ENCODE data around the gene NFATC2.

NFATC2 gene

GRCh38 chr20:51410586-51411325 is 131.8 kb downstream of the NFATC2 start:
- Histone ChIP-seq H3K4me3 (ENCODE audit: low read depth, low read length, poor library complexity, severe bottlenecking) (no peak overlapping the region), H3F3A (ENCODE audit: insufficient read depth, low read length) (peaks cover 4% of the 10 kb centered on the region; the same call in 1 of the 2 replicates), H3K27me3 (ENCODE audit: insufficient read depth, low read length) (no peaks in the 10 kb centered on the region), H3K9ac (ENCODE audit: low read length) (peak overlapping the region; percentile 20; the same call in 1 of the 2 replicates), H4K20me1 (ENCODE audit: insufficient read depth, low read length) (no peaks in the 10 kb centered on the region), H3K4me1 (ENCODE audit: insufficient read depth, low read length, severe bottlenecking) (peaks cover 73% of the 10 kb centered on the region), H2AFZ (ENCODE audit: low read length) (no peak overlapping the region), H3K9me3 (ENCODE audit: low read length) (no peaks in the 10 kb centered on the region), H3K79me2 (ENCODE audit: insufficient read depth, low read length) (no peaks in the 10 kb centered on the region), H3K36me3 (ENCODE audit: insufficient read depth, low read length) (peaks cover 51% of the 10 kb centered on the region), H3K4me2 (ENCODE audit: low read length) (peak overlapping the region; percentile 7; the same call in 1 of the 2 replicates), H3K27ac (ENCODE audit: low read depth, low read length, poor library complexity, severe bottlenecking) (peak overlapping the region; percentile 85), H3K9me2 (ENCODE audit: low read depth, low read length) (no peaks in the 10 kb centered on the region)
- no peak for TF ChIP-seq CTCF (IDR thresholded peaks at IDR 0.05; ENCODE audit: low read length)
- no peak for TF ChIP-seq EZH2 (IDR thresholded peaks at IDR 0.05; ENCODE audit: borderline replicate concordance, low read length)

DNA sequence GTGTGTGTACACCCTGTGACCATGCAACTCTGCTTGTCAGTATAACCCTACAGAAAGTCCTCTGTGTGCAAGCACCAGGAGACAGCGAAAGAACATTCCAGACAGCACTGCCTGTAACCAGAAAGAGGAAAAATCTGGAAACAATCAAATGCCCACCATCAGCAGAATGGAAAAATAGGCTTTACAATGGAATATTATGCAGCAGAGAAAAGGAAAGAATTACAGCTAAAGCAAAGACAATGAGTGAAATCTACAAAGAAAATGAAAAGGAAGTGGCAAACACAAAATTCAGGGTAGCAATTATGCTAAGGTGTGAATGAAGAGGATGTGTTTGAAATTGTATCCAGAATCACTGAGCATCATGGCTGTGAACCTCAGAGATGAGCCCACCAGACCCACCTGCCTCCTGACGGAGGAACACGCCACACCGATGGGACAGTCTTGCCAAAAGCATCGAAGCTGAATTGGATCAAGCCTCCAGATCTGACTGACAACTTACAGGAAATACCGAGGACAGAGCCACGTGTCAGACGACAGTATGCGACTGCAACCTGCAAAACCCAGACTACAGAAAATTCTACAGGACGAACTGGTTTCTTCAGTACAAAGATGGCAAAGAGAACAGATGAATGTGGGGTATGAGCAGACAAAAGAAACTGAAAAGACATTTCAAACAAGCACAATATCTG is 133.2 kb downstream of the NFATC2 start:
- Histone ChIP-seq H2AFZ (ENCODE audit: low read length) (no peak overlapping the region), H3K4me3 (ENCODE audit: low read depth, low read length, poor library complexity, severe bottlenecking) (no peak overlapping the region), H3K9me2 (ENCODE audit: low read depth, low read length) (no peaks in the 10 kb centered on the region), H3K4me2 (ENCODE audit: low read length) (no peak overlapping the region), H3K79me2 (ENCODE audit: insufficient read depth, low read length) (no peaks in the 10 kb centered on the region), H3K4me1 (ENCODE audit: insufficient read depth, low read length, severe bottlenecking) (peaks cover 76% of the 10 kb centered on the region), H4K20me1 (ENCODE audit: insufficient read depth, low read length) (no peaks in the 10 kb centered on the region), H3F3A (ENCODE audit: insufficient read depth, low read length) (peaks cover 4% of the 10 kb centered on the region; the same call in 1 of the 2 replicates), H3K27me3 (ENCODE audit: insufficient read depth, low read length) (no peaks in the 10 kb centered on the region), H3K9me3 (ENCODE audit: low read length) (no peaks in the 10 kb centered on the region), H3K36me3 (ENCODE audit: insufficient read depth, low read length) (peaks cover 47% of the 10 kb centered on the region), H3K27ac (ENCODE audit: low read depth, low read length, poor library complexity, severe bottlenecking) (peak overlapping the region; percentile 85), H3K9ac (ENCODE audit: low read length) (no peak overlapping the region; the same call in 1 of the 2 replicates)
- TF ChIP-seq CTCF (IDR thresholded peaks at IDR 0.05; ENCODE audit: low read length) = no peak
- TF ChIP-seq EZH2 (IDR thresholded peaks at IDR 0.05; ENCODE audit: borderline replicate concordance, low read length) = no peak

- H3K9ac ChIP-seq (ENCODE audit: low read length) = peak overlapping the region; percentile 34; the same call in 1 of the 2 replicates
- no peaks in the 10 kb centered on the region for H3K79me2 ChIP-seq (ENCODE audit: insufficient read depth, low read length)
- TF ChIP-seq EZH2 (IDR thresholded peaks at IDR 0.05; ENCODE audit: borderline replicate concordance, low read length) = no peak
- H3K27ac ChIP-seq (ENCODE audit: low read depth, low read length, poor library complexity, severe bottlenecking) = peak overlapping the region; percentile 93
- no peak overlapping the region for H2AFZ ChIP-seq (ENCODE audit: low read length)
- H3K9me2 ChIP-seq (ENCODE audit: low read depth, low read length) = no peaks in the 10 kb centered on the region
- H3K36me3 ChIP-seq (ENCODE audit: insufficient read depth, low read length) = peaks cover 51% of the 10 kb centered on the region
- no peaks in the 10 kb centered on the region for H3F3A ChIP-seq (ENCODE audit: insufficient read depth, low read length)
- H3K4me2 ChIP-seq (ENCODE audit: low read length) = no peak overlapping the region
- H3K4me3 ChIP-seq (ENCODE audit: low read depth, low read length, poor library complexity, severe bottlenecking) = no peak overlapping the region
- no peaks in the 10 kb centered on the region for H3K27me3 ChIP-seq (ENCODE audit: insufficient read depth, low read length)
- no peaks in the 10 kb centered on the region for H4K20me1 ChIP-seq (ENCODE audit: insufficient read depth, low read length)
- peaks cover 79% of the 10 kb centered on the region for H3K4me1 ChIP-seq (ENCODE audit: insufficient read depth, low read length, severe bottlenecking)
- H3K9me3 ChIP-seq (ENCODE audit: low read length) = no peaks in the 10 kb centered on the region
These were observed 138.0 kb downstream of the NFATC2 start for GRCh38 chr20:51404297-51405060.
